Measurements from ENCODE around the gene CCR5AS.

Gene CCR5AS

GRCh38 chr3:46358466-46358865 is 48.4 kb downstream of the CCR5AS start:
- no peaks in the 10 kb centered on the region for H3K79me2 ChIP-seq (ENCODE audit: insufficient read depth)
- no peaks in the 10 kb centered on the region for H3K4me1 ChIP-seq (ENCODE audit: insufficient read depth)
- no peak overlapping the region for H3K9ac ChIP-seq
- H4K20me1 ChIP-seq (ENCODE audit: insufficient read depth), result no peaks in the 10 kb centered on the region
- 79 to 84% methylated on average over 6 of the region's 6 CpGs for WGBS, 2 experiments (ENCODE audit: low coverage in 1 of 2, low lambda C conversion rate in 2 of 2, missing lambda C conversion rate in 2 of 2)
- H2AFZ ChIP-seq, result no peak overlapping the region
- DNase-seq, result no peak
- TF ChIP-seq EZH2phosphoT487 (IDR thresholded peaks at IDR 0.05; ENCODE audit: insufficient read depth, low read depth) (no peak), EZH2 (IDR thresholded peaks at IDR 0.05; ENCODE audit: insufficient read depth, poor library complexity, severe bottlenecking) (no peak)
- in situ Hi-C loops (cut with MboI), result loop anchor here (25.0 kb wide), 2 partner anchors 421 to 596 kb away; partner anchors contain the start of gene CXCR6
- no peak overlapping the region for H3K4me3 ChIP-seq
- H3K36me3 ChIP-seq (ENCODE audit: low read depth), result no peaks in the 10 kb centered on the region
- H3K9me3 ChIP-seq (ENCODE audit: low read depth), result no peaks in the 10 kb centered on the region
- no peak overlapping the region for H3K4me2 ChIP-seq (ENCODE audit: unreplicated experiment)
- H3K27ac ChIP-seq, result no peak overlapping the region
- H3F3A ChIP-seq (ENCODE audit: insufficient read depth), result peaks cover 6% of the 10 kb centered on the region; the same call in 1 of the 2 replicates
- H3K9me2 ChIP-seq (ENCODE audit: insufficient read depth), result no peaks in the 10 kb centered on the region
- H3K27me3 ChIP-seq (replicated peaks; ENCODE audit: insufficient read depth), result peaks cover 46% of the 10 kb centered on the region

- H3K4me1 ChIP-seq (ENCODE audit: insufficient read depth), result no peaks in the 10 kb centered on the region
- no peak overlapping the region for H3K27ac ChIP-seq
- H3K9me2 ChIP-seq (ENCODE audit: insufficient read depth), result no peaks in the 10 kb centered on the region
- in situ Hi-C loops (cut with MboI), result loop anchor here (25.0 kb wide), 2 partner anchors 420 to 595 kb away; partner anchors contain the start of gene CXCR6
- no peaks in the 10 kb centered on the region for H3K79me2 ChIP-seq (ENCODE audit: insufficient read depth)
- H3K4me3 ChIP-seq, result no peak overlapping the region
- H3K9ac ChIP-seq, result no peak overlapping the region
- H3K4me2 ChIP-seq (ENCODE audit: unreplicated experiment), result no peak overlapping the region
- peaks cover 50% of the 10 kb centered on the region for H3K27me3 ChIP-seq (replicated peaks; ENCODE audit: insufficient read depth)
- TF ChIP-seq EZH2 (IDR thresholded peaks at IDR 0.05; ENCODE audit: insufficient read depth, poor library complexity, severe bottlenecking), result no peak
- TF ChIP-seq EZH2phosphoT487 (IDR thresholded peaks at IDR 0.05; ENCODE audit: insufficient read depth, low read depth), result no peak
- H3F3A ChIP-seq (ENCODE audit: insufficient read depth), result peaks cover 6% of the 10 kb centered on the region; the same call in 1 of the 2 replicates
- no peak overlapping the region for H2AFZ ChIP-seq
- H4K20me1 ChIP-seq (ENCODE audit: insufficient read depth), result no peaks in the 10 kb centered on the region
- 75 to 87% methylated on average over 4 of the region's 4 CpGs for WGBS, 2 experiments (ENCODE audit: low coverage in 1 of 2, low lambda C conversion rate in 2 of 2, missing lambda C conversion rate in 2 of 2)
- no peaks in the 10 kb centered on the region for H3K9me3 ChIP-seq (ENCODE audit: low read depth)
- H3K36me3 ChIP-seq (ENCODE audit: low read depth), result no peaks in the 10 kb centered on the region
- no peak for DNase-seq
Observed at GRCh38 chr3:46356909-46357308, 50.0 kb downstream of the CCR5AS start.

- H3K4me3 ChIP-seq, result no peak overlapping the region
- 27 to 28% methylated on average over 3 of the region's 3 CpGs for WGBS, 2 experiments (ENCODE audit: low coverage in 1 of 2, low lambda C conversion rate in 2 of 2, missing lambda C conversion rate in 2 of 2)
- in situ Hi-C loops (cut with MboI), result loop anchor here (25.0 kb wide), 2 partner anchors 419 to 594 kb away; partner anchors contain the start of gene CXCR6
- H2AFZ ChIP-seq, result no peak overlapping the region
- H3K4me1 ChIP-seq (ENCODE audit: insufficient read depth), result no peaks in the 10 kb centered on the region
- no peaks in the 10 kb centered on the region for H3K9me3 ChIP-seq (ENCODE audit: low read depth)
- H3K79me2 ChIP-seq (ENCODE audit: insufficient read depth), result no peaks in the 10 kb centered on the region
- H3K4me2 ChIP-seq (ENCODE audit: unreplicated experiment), result no peak overlapping the region
- H3K36me3 ChIP-seq (ENCODE audit: low read depth), result no peaks in the 10 kb centered on the region
- H3K27ac ChIP-seq, result no peak overlapping the region
- no peaks in the 10 kb centered on the region for H3K9me2 ChIP-seq (ENCODE audit: insufficient read depth)
- TF ChIP-seq EZH2 (IDR thresholded peaks at IDR 0.05; ENCODE audit: insufficient read depth, poor library complexity, severe bottlenecking) (no peak), EZH2phosphoT487 (IDR thresholded peaks at IDR 0.05; ENCODE audit: insufficient read depth, low read depth) (no peak)
- H3F3A ChIP-seq (ENCODE audit: insufficient read depth), result peaks cover 6% of the 10 kb centered on the region; the same call in 1 of the 2 replicates
- peaks cover 50% of the 10 kb centered on the region for H3K27me3 ChIP-seq (replicated peaks; ENCODE audit: insufficient read depth)
- no peak for DNase-seq
- H3K9ac ChIP-seq, result no peak overlapping the region
- H4K20me1 ChIP-seq (ENCODE audit: insufficient read depth), result no peaks in the 10 kb centered on the region
Observed at GRCh38 chr3:46356276-46356675, 50.6 kb downstream of the CCR5AS start.

GRCh38 chr3:46354984-46355383 is 51.9 kb downstream of the CCR5AS start:
- Histone ChIP-seq H3F3A (ENCODE audit: insufficient read depth) (no peaks in the 10 kb centered on the region), H3K36me3 (ENCODE audit: low read depth) (no peaks in the 10 kb centered on the region), H3K9me3 (ENCODE audit: low read depth) (no peaks in the 10 kb centered on the region), H3K9ac (no peak overlapping the region), H2AFZ (no peak overlapping the region), H3K4me1 (ENCODE audit: insufficient read depth) (no peaks in the 10 kb centered on the region), H3K27me3 (replicated peaks; ENCODE audit: insufficient read depth) (peaks cover 57% of the 10 kb centered on the region), H4K20me1 (ENCODE audit: insufficient read depth) (no peaks in the 10 kb centered on the region), H3K4me2 (ENCODE audit: unreplicated experiment) (no peak overlapping the region), H3K79me2 (ENCODE audit: insufficient read depth) (no peaks in the 10 kb centered on the region), H3K9me2 (ENCODE audit: insufficient read depth) (no peaks in the 10 kb centered on the region), H3K4me3 (no peak overlapping the region), H3K27ac (no peak overlapping the region)
- in situ Hi-C loops (cut with MboI), result loop anchor here (25.0 kb wide), 2 partner anchors 418 to 593 kb away; partner anchors contain the start of gene CXCR6
- no peak for TF ChIP-seq EZH2phosphoT487 (IDR thresholded peaks at IDR 0.05; ENCODE audit: insufficient read depth, low read depth)
- TF ChIP-seq EZH2 (IDR thresholded peaks at IDR 0.05; ENCODE audit: insufficient read depth, poor library complexity, severe bottlenecking), result no peak
- DNase-seq, result no peak

GRCh38 chr3:46354478-46354877 is 52.4 kb downstream of the CCR5AS start:
- Histone ChIP-seq H3K27ac (no peak overlapping the region), H2AFZ (no peak overlapping the region), H3K4me1 (ENCODE audit: insufficient read depth) (no peaks in the 10 kb centered on the region), H3K4me3 (no peak overlapping the region), H3K4me2 (ENCODE audit: unreplicated experiment) (no peak overlapping the region), H3F3A (ENCODE audit: insufficient read depth) (no peaks in the 10 kb centered on the region), H3K9me2 (ENCODE audit: insufficient read depth) (no peaks in the 10 kb centered on the region), H3K27me3 (replicated peaks; ENCODE audit: insufficient read depth) (peaks cover 57% of the 10 kb centered on the region), H3K9me3 (ENCODE audit: low read depth) (no peaks in the 10 kb centered on the region), H3K79me2 (ENCODE audit: insufficient read depth) (no peaks in the 10 kb centered on the region), H3K36me3 (ENCODE audit: low read depth) (no peaks in the 10 kb centered on the region), H4K20me1 (ENCODE audit: insufficient read depth) (no peaks in the 10 kb centered on the region), H3K9ac (no peak overlapping the region)
- no peak for TF ChIP-seq EZH2 (IDR thresholded peaks at IDR 0.05; ENCODE audit: insufficient read depth, poor library complexity, severe bottlenecking)
- in situ Hi-C loops (cut with MboI), result loop anchor here (25.0 kb wide), 2 partner anchors 417 to 592 kb away; partner anchors contain the start of gene CXCR6
- DNase-seq, result no peak
- 0% methylated on average over 1 of the region's 1 CpG for WGBS, 2 experiments (ENCODE audit: low coverage in 1 of 2, low lambda C conversion rate in 2 of 2, missing lambda C conversion rate in 2 of 2)

Measured in GM23248 (cell line).